HG02571 (cell line): Measurements from ENCODE around the gene NUDT3.

Source experiments
- ATAC-seq: cut with Tn5 transposase; IDR thresholded peaks from one replicate; pipeline ENCODE4 v1.9.1; 2021; ENCODE audit warnings: mild to moderate bottlenecking, moderate library complexity; ENCODE audit not compliant: unreplicated experiment

Gene NUDT3

GRCh38 chr6:34242252-34243130 is 150.0 kb downstream of the NUDT3 start:
- no peak for ATAC-seq

GRCh38 chr6:34241351-34242215 is 150.9 kb downstream of the NUDT3 start:
- no peak for ATAC-seq

GRCh38 chr6:34240329-34241248 is 151.9 kb downstream of the NUDT3 start:
- ATAC-seq = no peak

GRCh38 chr6:34239893-34240292 is 152.6 kb downstream of the NUDT3 start:
- ATAC-seq = no peak

- ATAC-seq = no peak
Observed at GRCh38 chr6:34239500-34239825, 153.0 kb downstream of the NUDT3 start.

GRCh38 chr6:34238585-34239499 is 153.6 kb downstream of the NUDT3 start:
- no peak for ATAC-seq

GRCh38 chr6:34237722-34238584 is 154.5 kb downstream of the NUDT3 start:
- ATAC-seq = no peak

GRCh38 chr6:34237316-34237721 is 155.2 kb downstream of the NUDT3 start:
- no peak for ATAC-seq

- ATAC-seq = peak; percentile 55
Observed at GRCh38 chr6:34236443-34237315, 155.8 kb downstream of the NUDT3 start, which contains the start of gene HMGA1. HMGA1 (plus strand) TSS chr6:34236873; CDS start chr6:34240781, 3,908 bp downstream.

GRCh38 chr6:34236131-34236442 is 156.4 kb downstream of the NUDT3 start:
- ATAC-seq = no peak

GRCh38 chr6:34235307-34236130 is 156.9 kb downstream of the NUDT3 start:
- no peak for ATAC-seq

- ATAC-seq = no peak
Observed at GRCh38 chr6:34234667-34235306, 157.7 kb downstream of the NUDT3 start.

GRCh38 chr6:34233867-34234266 is 158.6 kb downstream of the NUDT3 start:
- no peak for ATAC-seq

GRCh38 chr6:34232901-34233300 is 159.6 kb downstream of the NUDT3 start:
- ATAC-seq = no peak

GRCh38 chr6:34231566-34232336 is 160.7 kb downstream of the NUDT3 start:
- no peak for ATAC-seq
